Activated CD8-positive, alpha-beta memory T cell treated with anti-CD3 and anti-CD28 coated beads for 24 hours (primary cell): ENCODE data around the gene GH1.

Source experiments
- DNase-seq: peaks from one replicate; pipeline ENCODE4 v3.0.0-alpha.2; 2020

Gene GH1

GRCh38 chr17:63944736-63945499 lies 26.3 kb upstream of the GH1 start:
- no peak for DNase-seq

GRCh38 chr17:63943745-63944144 lies 25.1 kb upstream of the GH1 start:
- DNase-seq: no peak

GRCh38 chr17:63942309-63942985 lies 23.8 kb upstream of the GH1 start:
- no peak for DNase-seq

GRCh38 chr17:63941751-63942150 lies 23.1 kb upstream of the GH1 start:
- DNase-seq: no peak

GRCh38 chr17:63941162-63941561 lies 22.5 kb upstream of the GH1 start:
- no peak for DNase-seq

- DNase-seq: no peak
Observed at GRCh38 chr17:63940584-63940983, 21.9 kb upstream of the GH1 start.

- no peak for DNase-seq
Observed at GRCh38 chr17:63939884-63940283, 21.2 kb upstream of the GH1 start.

- no peak for DNase-seq
Observed at GRCh38 chr17:63939401-63939800, 20.8 kb upstream of the GH1 start.

- no peak for DNase-seq
Observed at GRCh38 chr17:63937920-63938319, 19.3 kb upstream of the GH1 start.

GRCh38 chr17:63937319-63937718 lies 18.7 kb upstream of the GH1 start:
- DNase-seq: no peak

- DNase-seq: no peak
Observed at GRCh38 chr17:63934183-63935112, 15.8 kb upstream of the GH1 start.

GRCh38 chr17:63933598-63933997 lies 15.0 kb upstream of the GH1 start:
- no peak for DNase-seq

- DNase-seq: no peak
Observed at GRCh38 chr17:63932721-63933120, 14.1 kb upstream of the GH1 start.

GRCh38 chr17:63931981-63932561 lies 13.4 kb upstream of the GH1 start, which contains the start of gene CD79B:
Gene CD79B, minus strand, starts transcription at chr17:63932331. Its CDS starts 70 bp downstream, at chr17:63932261.
- DNase-seq: peak; percentile 78

- peak; percentile 80 for DNase-seq
Observed at GRCh38 chr17:63930951-63931575, 12.4 kb upstream of the GH1 start.

GRCh38 chr17:63929860-63930766 lies 11.5 kb upstream of the GH1 start:
- DNase-seq: no peak

GRCh38 chr17:63928966-63929695 lies 10.5 kb upstream of the GH1 start:
- DNase-seq: no peak

- DNase-seq: no peak
Observed at GRCh38 chr17:63928172-63928666, 9.6 kb upstream of the GH1 start.

GRCh38 chr17:63927464-63928171 lies 9.0 kb upstream of the GH1 start:
- no peak for DNase-seq

- DNase-seq: no peak
Observed at GRCh38 chr17:63926164-63926563, 7.5 kb upstream of the GH1 start.
